ENCODE results near the gene YJU2.
"Not testable (repeated sequence)": the region's sequence is repeated elsewhere in the genome, so short reads cannot be mapped to it uniquely, and the experiment has no call there.

The YJU2 gene

DNA sequence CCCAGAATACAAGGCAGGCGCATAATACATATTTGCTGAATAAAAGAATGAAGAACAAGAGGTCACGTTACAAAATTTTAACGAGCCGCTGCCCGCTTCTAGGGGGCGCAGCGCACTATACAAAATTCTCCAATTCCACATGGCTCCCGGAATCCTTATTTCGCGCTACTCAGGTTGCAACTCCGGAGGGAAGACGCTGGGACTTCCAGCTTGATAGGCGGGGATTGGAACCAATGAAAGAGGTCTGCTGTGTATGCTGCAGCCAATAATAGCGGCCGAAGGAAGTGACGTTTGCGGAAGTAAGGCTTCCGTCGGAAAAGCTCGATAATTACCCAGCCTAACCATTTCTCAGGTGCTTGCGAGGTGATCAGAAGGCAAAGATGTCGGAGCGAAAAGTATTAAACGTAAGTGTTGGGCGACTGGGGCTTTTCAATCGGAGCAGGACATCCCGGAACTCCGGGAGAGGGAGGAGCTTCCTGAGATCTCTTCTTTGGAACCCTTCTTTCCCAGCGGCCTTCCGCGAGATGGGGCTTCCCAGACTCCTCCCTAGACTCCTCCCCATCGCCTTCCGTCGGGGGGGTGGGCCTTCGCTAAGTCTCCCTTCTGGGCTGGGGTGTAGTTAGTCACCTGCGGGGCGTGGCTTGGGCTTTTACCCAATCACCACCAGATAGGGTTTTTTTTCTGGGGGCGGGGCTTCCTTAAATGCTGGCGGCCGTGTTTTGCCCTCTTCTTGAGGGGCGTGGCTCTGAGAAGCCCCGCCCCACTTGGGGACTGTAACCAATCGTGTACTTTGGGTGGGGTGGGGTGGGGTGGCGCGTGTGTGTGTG, at the start of gene YJU2:
YJU2 (plus strand) TSS at position 314 of the 827 bp plus-strand sequence; CDS start at position 381, 67 bp downstream.
- peak; percentile 98 to 99 for DNase-seq (ENCODE audit: low read depth in 2 of 2)

DNA sequence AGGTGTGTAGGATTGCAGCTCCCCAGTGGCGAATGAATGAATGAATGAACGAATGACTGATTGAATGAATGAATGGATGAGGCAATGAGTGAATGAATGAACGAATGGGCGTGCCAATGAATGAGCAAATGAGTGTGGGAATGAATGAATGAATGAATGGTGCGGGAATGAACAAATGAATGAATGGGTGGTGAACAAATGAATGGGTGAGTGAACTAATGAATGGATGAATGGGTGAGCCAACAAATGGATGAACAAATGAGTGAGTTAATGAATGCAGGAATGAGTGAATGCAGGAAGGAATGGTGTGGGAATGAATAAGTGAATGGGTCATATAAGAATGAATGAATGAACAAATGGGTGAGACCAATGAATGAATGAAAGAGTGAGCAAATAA, 49.7 kb upstream of the YJU2 start:
- no peak for DNase-seq (ENCODE audit: low read depth in 2 of 2)

DNA sequence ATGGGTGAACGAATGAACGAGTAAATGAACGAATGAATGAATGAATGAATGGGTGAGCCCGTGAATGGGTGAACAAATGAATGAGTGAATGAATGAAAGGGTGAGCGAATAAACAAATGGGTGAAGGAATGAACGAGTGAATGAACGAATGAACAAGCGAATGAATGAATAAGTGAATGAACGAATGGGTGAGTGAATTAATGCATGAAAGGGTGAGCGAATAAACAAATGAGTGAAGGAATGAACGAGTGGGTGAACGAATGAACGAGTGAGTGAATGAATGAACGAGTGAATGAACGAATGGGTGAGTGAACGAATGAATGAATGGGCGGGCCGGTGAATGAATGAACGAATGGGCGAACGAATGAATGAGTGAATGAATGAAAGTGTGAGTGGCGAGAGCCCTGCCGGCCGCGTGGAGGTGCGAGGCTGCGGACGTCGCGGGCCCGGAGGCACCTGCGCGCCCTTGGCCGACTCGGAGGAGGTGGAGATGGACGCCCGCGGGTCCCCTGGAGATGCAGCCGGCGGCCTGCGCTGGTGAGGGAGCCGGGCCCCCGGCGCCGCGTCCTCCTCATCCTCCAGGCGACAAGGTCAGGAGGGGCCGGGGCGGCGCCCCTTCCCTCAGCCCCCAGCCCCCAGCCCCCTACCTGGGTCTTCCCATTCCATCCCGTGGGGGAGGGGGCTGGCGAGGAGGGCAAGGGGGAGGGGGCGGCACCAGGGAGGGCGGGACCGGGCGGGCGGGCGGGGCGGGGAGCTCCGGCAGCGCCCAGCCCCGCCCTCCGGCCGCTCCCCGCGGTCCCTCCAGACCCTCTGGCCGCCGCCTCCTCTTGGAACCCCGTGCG, 49.0 kb upstream of the YJU2 start:
- DNase-seq (ENCODE audit: low read depth in 2 of 2): no peak

DNA sequence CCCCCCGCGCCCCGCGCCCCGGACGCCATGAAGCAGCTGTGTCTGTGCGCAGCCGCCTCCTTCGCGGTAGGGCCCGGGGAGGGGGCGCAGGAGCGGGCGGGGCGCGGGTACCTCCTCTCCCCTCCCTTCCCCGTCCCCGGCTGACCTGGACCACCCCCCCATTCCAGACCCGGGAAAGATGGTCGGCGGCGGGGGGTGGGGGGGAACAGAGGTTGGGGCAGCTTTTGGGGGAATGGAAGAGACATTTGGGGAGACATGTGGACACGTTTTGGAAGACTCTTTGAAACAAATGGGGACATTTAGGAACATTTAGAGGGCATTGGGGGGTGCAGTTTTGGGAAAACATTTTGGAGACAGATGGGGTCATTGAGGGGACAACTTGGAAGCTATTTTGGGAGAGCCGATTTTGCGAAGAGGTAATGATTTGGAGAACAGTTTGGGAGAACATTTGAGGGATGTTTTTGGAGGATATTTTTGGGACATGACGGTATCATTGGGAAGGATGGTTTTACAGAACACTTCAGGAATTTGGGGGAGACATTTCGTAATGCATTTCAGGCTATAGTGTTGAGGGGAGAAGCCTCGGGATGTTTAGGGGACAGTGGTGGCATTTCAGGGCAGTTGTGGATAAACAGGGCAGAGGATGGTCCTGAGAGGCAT, 48.3 kb upstream of the YJU2 start:
- DNase-seq (ENCODE audit: low read depth in 2 of 2): no peak

DNA sequence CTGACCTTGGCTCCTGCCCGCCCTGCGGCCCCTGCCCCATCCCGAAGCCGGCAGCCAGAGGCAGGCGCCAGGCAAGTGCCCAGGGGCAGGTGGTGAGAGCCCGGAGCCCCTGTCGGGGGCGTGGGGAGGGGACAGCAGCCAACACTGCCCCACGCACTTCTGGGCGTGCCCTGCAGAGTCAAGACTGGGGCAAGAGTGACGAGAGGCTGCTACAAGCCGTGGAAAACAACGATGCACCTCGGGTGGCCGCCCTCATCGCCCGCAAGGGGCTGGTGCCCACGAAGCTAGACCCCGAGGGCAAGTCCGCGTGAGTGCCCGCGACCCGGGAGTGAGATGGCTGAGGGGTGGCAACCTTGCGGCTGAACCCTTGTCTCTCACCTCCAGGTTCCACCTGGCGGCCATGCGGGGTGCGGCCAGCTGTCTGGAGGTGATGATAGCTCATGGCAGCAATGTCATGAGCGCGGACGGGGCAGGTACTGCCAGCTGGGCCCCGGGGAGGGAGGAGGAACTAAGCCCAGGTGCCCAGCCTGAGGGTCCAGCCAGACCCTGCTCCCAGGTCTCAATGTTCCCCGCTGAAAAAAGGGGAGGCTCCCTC, 47.1 kb upstream of the YJU2 start:
- DNase-seq (ENCODE audit: low read depth in 2 of 2): no peak

DNA sequence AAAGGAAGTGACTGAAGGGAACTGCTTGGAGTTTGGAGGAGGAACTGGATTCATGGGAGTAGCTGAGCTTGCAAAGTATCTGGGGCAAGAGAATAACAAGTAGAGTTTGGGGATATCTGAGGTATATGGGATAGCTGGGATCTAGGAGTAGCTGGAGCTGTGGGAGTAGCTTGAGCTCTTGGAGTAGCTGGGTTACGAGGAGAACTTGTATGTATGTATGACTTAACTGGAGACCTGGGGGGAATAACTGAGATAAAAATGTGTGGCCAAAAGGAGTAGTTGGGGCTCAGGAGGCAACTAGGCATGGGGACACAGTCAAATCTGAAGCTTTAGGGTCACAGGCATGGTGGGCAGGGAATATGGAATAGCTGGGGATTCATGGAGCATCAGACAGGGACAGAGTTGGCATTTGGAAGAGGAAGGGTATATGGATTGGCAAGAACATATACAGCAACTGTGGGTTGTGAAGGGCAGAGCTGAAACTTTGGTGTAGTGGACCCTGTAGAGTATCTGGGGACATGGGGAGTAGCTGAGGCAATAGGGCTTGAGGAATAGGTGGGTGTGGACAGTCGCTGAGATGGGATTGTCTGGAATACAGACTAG, 45.8 kb upstream of the YJU2 start:
- no peak for DNase-seq (ENCODE audit: low read depth in 2 of 2)

DNA sequence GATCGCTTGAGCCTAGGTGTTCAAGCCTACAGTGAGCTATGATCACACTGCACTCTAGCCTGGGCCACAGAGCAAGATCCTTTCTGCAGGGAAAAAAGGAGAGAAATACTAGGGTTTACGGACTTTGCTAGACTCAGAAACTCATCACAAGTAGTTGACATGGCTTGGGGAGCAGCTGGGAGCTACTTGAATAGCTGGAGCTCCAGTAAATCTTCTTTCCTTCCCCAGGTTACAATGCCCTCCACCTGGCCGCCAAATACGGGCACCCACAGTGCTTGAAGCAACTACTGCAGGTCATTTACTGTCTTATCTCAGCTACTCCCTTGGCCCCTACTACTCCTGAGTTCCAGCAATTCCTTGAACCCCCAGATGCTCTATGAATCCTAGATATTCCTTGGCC, 45.1 kb upstream of the YJU2 start:
- no peak for DNase-seq (ENCODE audit: low read depth in 2 of 2)

DNA sequence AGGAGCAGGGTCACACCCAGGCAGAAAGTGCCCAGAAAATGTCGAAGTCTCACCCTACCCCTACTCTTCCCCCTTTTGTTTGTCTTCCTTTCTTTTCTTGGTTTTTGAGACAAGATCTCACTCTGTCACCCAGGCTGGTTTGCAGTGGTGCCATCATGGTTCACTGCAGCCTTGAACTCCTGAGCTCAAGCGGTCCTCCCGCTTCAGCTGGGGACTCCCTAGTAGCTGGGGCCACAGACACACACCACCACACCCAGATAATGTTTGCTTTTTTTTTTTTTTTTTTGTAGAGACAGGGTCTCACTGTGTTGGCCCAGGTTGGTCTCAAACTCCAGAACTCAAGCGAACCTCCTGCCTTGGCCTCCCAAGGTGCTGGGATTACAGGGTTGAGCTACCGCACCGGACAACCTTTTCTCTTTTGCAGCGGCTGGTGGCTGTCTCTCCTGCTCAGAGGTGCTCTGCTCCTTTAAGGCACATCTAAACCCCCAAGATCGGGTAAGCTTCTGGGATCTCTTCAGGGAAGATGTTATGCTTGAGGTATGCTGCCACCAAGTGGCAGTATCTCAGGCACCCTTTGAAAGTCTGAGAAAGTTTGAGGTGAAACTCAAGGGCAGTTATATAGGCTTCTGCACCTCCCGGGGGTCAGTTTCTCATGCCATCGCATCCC, 39.9 kb upstream of the YJU2 start:
- DNase-seq (ENCODE audit: low read depth in 2 of 2): no peak

DNA sequence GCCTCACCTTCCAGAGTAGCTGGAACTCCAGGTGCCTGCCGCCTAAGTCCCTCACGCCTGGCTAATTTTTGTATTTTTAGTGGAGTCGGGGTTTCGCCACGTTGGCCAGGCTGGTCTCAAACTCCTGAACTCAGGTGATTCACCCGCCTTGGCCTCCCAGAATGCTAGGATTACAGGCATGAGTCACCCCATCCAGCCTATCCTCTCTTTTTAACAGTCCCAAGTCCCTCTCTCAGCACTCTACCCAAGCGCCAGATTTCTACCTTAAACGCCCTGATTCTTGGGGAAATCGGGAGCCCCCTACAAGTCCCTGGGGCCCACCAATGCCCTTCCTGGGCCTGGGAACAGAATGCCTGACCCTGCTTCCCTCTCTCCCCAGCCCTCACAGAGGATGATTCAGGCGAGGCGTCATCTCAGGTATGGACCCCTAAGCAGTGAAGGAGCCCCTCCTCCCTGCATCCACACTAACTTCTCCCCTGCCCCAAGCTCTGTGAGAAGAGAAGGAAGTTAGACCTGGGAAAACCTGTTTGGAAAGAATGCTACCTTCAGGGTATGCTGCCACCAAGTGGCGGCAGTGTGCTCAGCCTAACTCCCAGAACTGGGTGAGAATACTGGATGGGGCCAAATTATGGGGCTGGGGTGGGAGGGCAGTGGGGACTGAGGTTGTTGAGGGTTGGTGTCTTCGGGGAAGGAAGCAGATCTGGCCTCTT, 38.3 kb upstream of the YJU2 start:
- no peak for DNase-seq (ENCODE audit: low read depth in 2 of 2)

DNA sequence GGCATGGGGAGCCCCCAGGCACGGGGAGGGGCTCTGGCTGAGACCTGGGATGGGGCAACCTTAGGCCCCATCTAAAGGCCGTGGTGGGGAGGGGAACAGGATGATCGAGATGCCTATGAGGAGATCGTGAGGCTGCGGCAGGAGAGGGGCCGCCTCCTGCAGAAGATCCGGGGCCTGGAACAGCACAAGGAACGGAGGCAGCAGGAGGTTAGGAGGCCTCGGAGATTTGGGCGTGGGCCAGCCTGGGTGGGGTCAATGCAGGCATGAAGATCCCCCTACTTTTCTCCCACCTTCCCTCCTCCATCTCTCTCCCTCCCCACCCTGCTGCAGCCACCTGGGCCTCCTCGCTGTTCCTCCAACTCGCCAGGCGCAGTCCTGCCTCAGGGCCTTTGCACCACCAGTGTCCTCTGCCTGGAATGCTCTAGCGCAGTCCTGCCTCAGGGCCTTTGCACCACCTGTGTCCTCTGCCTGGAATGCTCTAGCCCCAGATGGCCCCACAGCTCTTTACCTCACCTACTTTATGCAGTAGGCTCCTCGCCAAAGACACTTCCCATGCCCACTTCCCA, 36.6 kb upstream of the YJU2 start:
- no peak for DNase-seq (ENCODE audit: low read depth in 2 of 2)

DNA sequence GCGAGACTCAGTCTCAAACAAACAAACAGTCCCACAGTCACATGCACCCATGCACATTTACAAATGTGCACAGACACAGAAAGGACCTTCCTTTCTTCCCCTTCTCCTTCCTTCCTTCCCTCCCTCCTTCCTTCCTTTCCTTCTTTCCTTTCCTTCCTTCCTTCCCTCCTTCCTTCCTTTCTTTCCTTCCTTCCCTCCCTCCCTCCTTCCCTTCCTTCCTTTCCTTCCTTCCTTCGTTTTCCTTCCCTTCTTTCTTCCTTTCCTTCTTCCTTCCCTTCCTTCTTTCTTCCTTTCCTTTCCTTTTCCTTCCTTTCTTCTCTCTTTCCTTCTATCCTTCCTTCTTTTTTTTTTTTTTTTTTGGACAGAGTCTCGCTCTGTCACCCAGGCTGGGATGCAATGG, 33.8 kb upstream of the YJU2 start:
- no peak for DNase-seq (ENCODE audit: low read depth in 2 of 2)

DNA sequence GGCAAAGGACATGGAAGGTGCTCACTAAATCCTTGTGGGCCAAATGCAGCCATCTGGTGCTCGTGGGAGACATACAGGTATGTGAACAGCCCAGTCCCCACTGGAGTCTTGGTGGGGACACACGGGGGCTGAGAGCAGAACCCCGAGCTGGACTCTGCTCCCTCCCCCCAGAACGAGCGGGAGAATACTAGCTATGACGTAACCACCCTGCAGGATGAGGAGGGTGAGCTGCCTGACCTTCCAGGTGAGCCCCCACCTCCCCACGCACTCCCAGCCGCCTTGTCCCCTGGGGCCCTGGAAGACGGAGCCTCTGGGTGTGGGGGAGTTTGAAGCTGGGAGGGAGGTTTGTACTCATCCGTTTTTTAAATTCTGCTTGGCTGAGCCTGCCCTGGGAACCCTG, 31.1 kb upstream of the YJU2 start:
- no peak for DNase-seq (ENCODE audit: low read depth in 2 of 2)

DNA sequence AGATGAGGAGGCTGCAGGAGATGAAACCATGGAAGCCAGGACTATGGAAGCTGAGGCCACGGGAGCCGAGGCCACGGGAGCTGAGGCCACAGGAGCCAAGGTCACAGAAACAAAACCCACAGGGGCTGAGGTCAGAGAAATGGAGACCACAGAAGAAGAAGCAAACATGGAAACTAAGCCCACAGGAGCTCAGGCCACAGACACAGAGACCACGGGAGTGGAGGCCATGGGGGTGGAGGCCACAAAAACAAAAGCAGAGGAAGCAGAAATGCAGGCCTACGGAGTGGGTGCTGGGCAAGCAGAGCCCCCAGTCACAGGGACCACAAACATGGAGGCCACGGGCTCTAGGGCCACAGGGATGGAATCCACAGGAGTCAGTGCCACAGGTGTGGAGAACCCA, 30.0 kb upstream of the YJU2 start:
- no peak for DNase-seq (ENCODE audit: low read depth in 2 of 2)

DNA sequence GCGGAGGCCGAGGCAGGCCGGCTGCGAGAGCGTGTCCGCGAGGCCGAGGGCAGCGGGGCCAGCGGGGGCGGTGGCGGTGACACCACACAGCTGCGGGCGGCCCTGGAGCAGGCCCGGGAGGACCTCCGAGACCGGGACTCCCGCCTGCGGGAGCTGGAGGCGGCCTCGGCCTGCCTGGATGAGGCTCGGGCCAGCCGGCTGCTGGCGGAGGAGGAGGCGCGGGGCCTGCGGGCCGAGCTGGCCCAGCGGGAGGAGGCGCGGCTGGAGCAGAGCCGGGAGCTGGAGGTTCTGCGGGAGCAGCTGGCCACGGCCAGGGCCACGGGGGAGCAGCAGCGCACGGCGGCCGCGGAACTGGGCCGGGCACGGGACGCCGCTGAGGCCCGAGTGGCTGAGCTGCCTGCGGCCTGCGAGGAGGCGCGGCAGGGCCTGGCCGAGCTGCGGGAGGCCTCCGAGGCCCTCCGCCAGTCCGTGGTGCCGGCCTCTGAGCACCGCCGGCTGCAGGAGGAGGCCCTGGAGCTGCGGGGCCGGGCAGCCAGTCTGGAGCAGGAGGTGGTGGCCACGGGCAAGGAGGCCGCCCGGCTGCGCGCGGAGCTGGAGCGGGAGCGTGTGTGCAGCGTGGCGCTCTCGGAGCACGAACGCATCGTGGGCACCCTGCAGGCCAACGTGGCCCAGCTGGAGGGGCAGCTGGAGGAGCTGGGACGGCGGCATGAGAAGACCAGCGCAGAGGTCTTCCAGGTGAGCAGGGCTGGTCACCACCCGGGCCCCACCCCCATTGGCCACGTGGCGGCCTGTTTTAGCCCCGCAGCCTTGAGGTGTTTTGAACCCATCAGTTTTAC, 29.2 kb upstream of the YJU2 start:
- no peak for DNase-seq (ENCODE audit: low read depth in 2 of 2)

DNA sequence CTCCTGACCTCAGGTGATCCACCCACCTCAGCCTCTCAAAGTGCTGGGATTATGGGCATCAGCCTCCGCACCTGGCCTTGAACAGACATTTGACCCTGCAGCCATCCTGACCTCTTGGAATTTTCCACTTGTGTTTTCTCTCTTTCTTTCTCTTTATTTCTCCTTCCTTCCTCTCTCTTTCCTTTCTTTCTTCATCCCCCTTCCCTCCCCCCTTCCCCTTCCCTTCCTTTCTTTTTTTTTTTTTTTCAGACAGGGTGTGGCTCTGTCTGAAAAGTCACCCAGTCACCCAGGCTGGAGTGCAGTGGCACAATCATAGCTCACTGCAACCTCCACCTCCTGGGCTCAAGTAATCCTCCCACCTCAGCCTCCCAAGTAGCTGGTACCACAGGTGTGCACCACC, 28.4 kb upstream of the YJU2 start:
- not testable (repeated sequence) for DNase-seq (ENCODE audit: low read depth in 2 of 2)

DNA sequence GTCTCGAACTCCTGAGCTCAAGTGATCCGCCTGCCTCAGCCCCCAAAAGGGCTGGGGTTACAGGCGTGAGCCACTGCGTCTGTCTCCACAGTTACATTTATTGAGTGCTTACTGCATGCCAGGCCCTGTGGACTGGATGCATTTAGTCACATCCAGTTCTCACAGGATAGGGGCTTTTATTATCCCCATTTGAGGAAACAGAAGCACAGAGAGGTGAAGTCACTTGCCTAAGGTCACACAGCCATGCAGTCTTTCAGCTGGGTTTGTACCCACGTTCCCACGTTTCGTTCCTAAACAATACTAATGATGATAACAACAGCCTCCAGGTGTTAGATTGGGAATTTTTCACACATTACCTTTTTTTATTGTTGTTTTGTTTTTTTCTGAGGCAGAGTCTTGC, 26.7 kb upstream of the YJU2 start:
- no peak for DNase-seq (ENCODE audit: low read depth in 2 of 2)

DNA sequence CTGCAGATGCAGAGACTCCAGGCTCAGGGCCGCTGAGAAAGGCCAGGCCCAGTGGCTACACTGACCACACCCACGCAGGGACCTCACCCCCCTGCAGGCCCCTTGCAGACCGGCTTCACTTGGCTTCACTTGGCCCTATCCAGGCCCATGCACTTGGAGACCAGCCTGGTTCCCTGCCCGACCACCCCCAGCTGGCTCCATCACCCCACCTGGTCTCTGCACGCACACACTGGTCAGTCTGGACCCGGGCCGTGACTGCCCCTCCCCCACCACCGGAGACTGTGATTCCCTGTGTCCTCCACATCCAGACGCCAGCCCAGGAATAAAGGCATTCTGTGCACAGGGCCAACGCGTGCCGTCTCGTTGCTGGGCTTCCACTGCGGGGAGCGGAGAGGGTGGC, 22.4 kb upstream of the YJU2 start:
- DNase-seq (ENCODE audit: low read depth in 2 of 2): no peak

DNA sequence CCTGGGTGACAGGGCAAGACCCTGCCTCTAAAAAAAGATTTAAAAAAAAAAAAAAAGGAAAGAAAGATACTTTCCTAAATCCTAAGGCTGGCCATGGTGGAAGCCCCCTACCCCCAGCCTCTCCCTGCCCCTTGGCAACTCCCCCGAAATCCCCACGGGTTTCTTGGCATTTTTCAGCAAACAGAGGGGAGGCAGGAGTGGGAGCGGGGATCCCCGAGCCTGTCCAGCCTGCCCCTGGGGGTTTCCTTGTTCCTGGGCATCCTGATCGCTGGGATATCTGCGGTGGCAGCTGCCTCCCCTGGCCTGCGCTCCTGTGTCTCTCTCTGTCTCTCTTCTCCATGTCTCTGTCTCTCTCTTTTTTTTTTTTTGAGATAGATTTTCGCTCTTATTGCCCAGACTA, 21.0 kb upstream of the YJU2 start:
- no peak for DNase-seq (ENCODE audit: low read depth in 2 of 2)

DNA sequence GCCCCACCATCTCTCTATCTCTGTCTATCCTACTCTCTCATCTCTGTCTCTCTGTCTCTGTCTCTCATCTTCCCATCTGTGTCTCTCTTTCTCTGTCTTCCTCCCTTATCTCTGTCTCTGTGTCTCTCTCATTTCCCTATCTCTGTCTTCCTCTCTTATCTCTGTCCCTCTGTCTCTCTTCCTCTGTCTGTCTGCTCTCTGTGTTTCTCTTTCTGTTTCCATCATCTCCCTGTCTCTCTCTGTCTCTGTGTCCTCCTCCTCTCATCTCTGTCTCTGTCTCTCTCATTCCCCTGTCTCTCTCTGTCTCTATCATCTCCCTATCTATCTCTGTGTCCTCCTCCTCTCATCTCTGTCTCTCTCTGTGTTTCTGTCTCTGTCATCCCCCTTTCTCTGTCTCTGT, 19.1 kb upstream of the YJU2 start:
- no peak for DNase-seq (ENCODE audit: low read depth in 2 of 2)
